Tibial nerve (tissue), 4 donors: ENCODE results near the gene SSC4D. TPM values are rescaled to one million over a fixed set of nuclear protein-coding genes. Genes with fewer than 3 reads are reported as not detected.
"Not testable (repeated sequence)": the region's sequence is repeated elsewhere in the genome, so short reads cannot be mapped to it uniquely, and the experiment has no call there.

Experiments
- DNase-seq, 2 donors: peaks; one replicate each; pipeline ENCODE4 v3.0.0-alpha.2; 2019; ENCODE audit warnings: low spot score in 2 of 2
- H3K27ac ChIP-seq, 4 donors: fragments of 200-600 bp; sonication (generic) in 3 of 4; one replicate each; pipeline ENCODE4 v1.5.1; 2017 to 2019; ENCODE audit warnings: mild to moderate bottlenecking in 1 of 4
- H3K27me3 ChIP-seq, 2 donors: fragments of 200-600 bp; sonication (generic) in 1 of 2; one replicate each; pipeline versions ENCODE4 v1.5.1 to v1.6.0; 2017 to 2019
- H3K36me3 ChIP-seq, 3 donors: fragments of 200-600 bp; sonication (generic); one replicate each; pipeline ENCODE4 v1.5.1; 2018 to 2019
- H3K4me1 ChIP-seq, 4 donors: fragments of 200-600 bp; sonication (generic) in 3 of 4; one replicate each; pipeline ENCODE4 v1.5.1; 2017 to 2019
- H3K4me3 ChIP-seq, 4 donors: fragments of 200-600 bp; sonication (generic) in 3 of 4; one replicate each; pipeline ENCODE4 v1.5.1; 2017 to 2019; ENCODE audit warnings: mild to moderate bottlenecking in 1 of 4, moderate library complexity in 1 of 4
- H3K9me3 ChIP-seq, 4 donors: fragments of 200-600 bp; sonication (generic) in 3 of 4; one replicate each; pipeline ENCODE4 v1.5.1; 2017 to 2019
- CTCF ChIP-seq, 5 experiments: fragments of 200-600 bp in 3 of 5; fragments of 450-650 bp in 2 of 5; sonication (generic) in 3 of 5; IDR thresholded peaks; one replicate each; pipeline ENCODE4 v1.5.1; 2016 to 2019; ENCODE audit warnings: antibody characterized with exemption in 5 of 5, mild to moderate bottlenecking in 3 of 5, moderate library complexity in 2 of 5
- EP300 ChIP-seq, 2 donors: sonication (generic); formaldehyde crosslinking; IDR thresholded peaks; one replicate each; pipeline ENCODE4 v1.6.1; 2017; ENCODE audit warnings: antibody characterized with exemption in 2 of 2, mild to moderate bottlenecking in 1 of 2
- POLR2A ChIP-seq, 2 donors: fragments of 450-650 bp; IDR thresholded peaks; one replicate each; pipeline ENCODE4 v1.6.1; 2017; ENCODE audit warnings: antibody characterized with exemption in 2 of 2, mild to moderate bottlenecking in 2 of 2, moderate library complexity in 2 of 2
- WGBS, 2 donors: methylation state at CpG; one replicate each; pipeline ENCODE4 v1.1.5; 2018; 5-methylcytosine and 5-hydroxymethylcytosine counted together
- total RNA-seq, 4 donors: library from RNA; depleted of rRNA; stranded (reverse); fragments of >200 nt; gene quantifications; one replicate each; pipeline ENCODE4 v1.1.0, GENCODE V29; 2016

Gene SSC4D
- total RNA-seq: under 1 TPM in 1 of 4 donors, not detected in 3; 0.84 TPM

GRCh38 chr7:76409537-76409936, at the start of gene SSC4D:
TSS of gene SSC4D (minus strand) at chr7:76409697. CDS start at chr7:76404439, 5,258 bp downstream.
- H3K27ac ChIP-seq: no peak within 1 kb of the TSS
- no peaks in the 10 kb centered on the region for H3K27me3 ChIP-seq
- TF ChIP-seq POLR2A (IDR thresholded peaks at IDR 0.05) (no peak), EP300 (IDR thresholded peaks at IDR 0.05) (no peak), CTCF (IDR thresholded peaks at IDR 0.05) (no peak)
- H3K4me3 ChIP-seq: no peak within 1 kb of the TSS
- no peaks in the 10 kb centered on the region for H3K9me3 ChIP-seq
- H3K36me3 ChIP-seq: no peaks in the 10 kb centered on the region
- DNase-seq: no peak
- no peaks in the 10 kb centered on the region for H3K4me1 ChIP-seq
- WGBS, 2 donors: 49 to 54% methylated on average over 6 of the region's 6 CpGs

GRCh38 chr7:76458504-76458903, 49.0 kb upstream of the SSC4D start:
- 51 to 52% methylated on average over 2 of the region's 4 CpGs for WGBS, 2 donors
- H3K27ac ChIP-seq, H3K36me3 ChIP-seq, H3K4me3 ChIP-seq, H3K27me3 ChIP-seq, H3K4me1 ChIP-seq, DNase-seq, H3K9me3 ChIP-seq: not testable (repeated sequence)

GRCh38 chr7:76457017-76457416, 47.5 kb upstream of the SSC4D start:
- H3K4me1 ChIP-seq, DNase-seq, H3K27me3 ChIP-seq, H3K9me3 ChIP-seq, H3K4me3 ChIP-seq, H3K27ac ChIP-seq, H3K36me3 ChIP-seq: not testable (repeated sequence)
- no CpG with 5 or more reads among the region's 4 CpGs for WGBS, 2 donors

- not testable (repeated sequence) for H3K36me3 ChIP-seq, H3K4me1 ChIP-seq, H3K4me3 ChIP-seq, H3K9me3 ChIP-seq, H3K27me3 ChIP-seq
- peak overlapping the region in 2 of 4 donors; percentile 53 to 75 for H3K27ac ChIP-seq
- peak in 1 of 2 donors; percentile 54 for DNase-seq
- WGBS, 2 donors: 0% methylated on average over 4 of the region's 5 CpGs
- peak in 1 of 2 donors; percentile 38 for TF ChIP-seq EP300 (IDR thresholded peaks at IDR 0.05)
Measured at GRCh38 chr7:76445577-76446008, 36.1 kb upstream of the SSC4D start.

- H3K4me3 ChIP-seq, H3K27me3 ChIP-seq, DNase-seq, H3K27ac ChIP-seq, H3K36me3 ChIP-seq, H3K9me3 ChIP-seq, H3K4me1 ChIP-seq: not testable (repeated sequence)
- WGBS, 2 donors: 82% methylated on average over 8 to 12 of the region's 12 CpGs
Measured at GRCh38 chr7:76443846-76444245, 34.3 kb upstream of the SSC4D start.

GRCh38 chr7:76442664-76443446, 33.4 kb upstream of the SSC4D start:
- H3K9me3 ChIP-seq, DNase-seq: not testable (repeated sequence)
- 92% methylated on average over 2 of the region's 5 CpGs; no CpG with 5 or more reads in 1 of the 2 donors for WGBS, 2 donors

GRCh38 chr7:76441792-76442191, 32.3 kb upstream of the SSC4D start:
- DNase-seq, H3K27ac ChIP-seq, H3K36me3 ChIP-seq, H3K9me3 ChIP-seq, H3K4me1 ChIP-seq, H3K4me3 ChIP-seq, H3K27me3 ChIP-seq: not testable (repeated sequence)
- WGBS, 2 donors: 60 to 90% methylated on average over 1 to 2 of the region's 10 CpGs

More at GRCh38 chr7:76442664-76443446, 33.4 kb upstream of the SSC4D start:
- H3K4me3 ChIP-seq, H3K36me3 ChIP-seq, H3K27me3 ChIP-seq, H3K4me1 ChIP-seq, H3K27ac ChIP-seq: not testable (repeated sequence)

GRCh38 chr7:76440404-76440803, 30.9 kb upstream of the SSC4D start:
- H3K27me3 ChIP-seq, H3K27ac ChIP-seq, H3K36me3 ChIP-seq, H3K9me3 ChIP-seq, DNase-seq, H3K4me3 ChIP-seq, H3K4me1 ChIP-seq: not testable (repeated sequence)
- WGBS, 2 donors: 74 to 93% methylated on average over 4 of the region's 4 CpGs

- not testable (repeated sequence) for H3K4me3 ChIP-seq, H3K4me1 ChIP-seq, H3K27me3 ChIP-seq, H3K36me3 ChIP-seq, DNase-seq, H3K27ac ChIP-seq, H3K9me3 ChIP-seq
- WGBS, 2 donors: 57 to 80% methylated on average over 1 of the region's 7 CpGs
Measured at GRCh38 chr7:76439120-76439888, 29.8 kb upstream of the SSC4D start.
